Mucosa of descending colon (tissue), 3 donors: ENCODE measurements around the gene CELF2. TPM values are rescaled to one million over a fixed set of nuclear protein-coding genes. Genes with fewer than 3 reads are reported as not detected.

Experiments
- ATAC-seq: fragments of 200-7000 bp; cut with Tn5 transposase; one replicate; pipeline ENCODE4 v1.9.1; 2020; ENCODE audit warnings: mild to moderate bottlenecking, moderate library complexity
- DNase-seq, 3 donors: peaks; one replicate each; pipeline ENCODE4 v3.0.0-alpha.2; 2020
- H3K36me3 ChIP-seq: fragments of 200-600 bp; one replicate; pipeline ENCODE4 v1.8.0; 2021; ENCODE audit warnings: low read depth, mild to moderate bottlenecking
- H3K4me1 ChIP-seq: fragments of 200-600 bp; one replicate; pipeline ENCODE4 v1.8.0; 2021; ENCODE audit warnings: low read depth, mild to moderate bottlenecking
- H3K4me3 ChIP-seq: fragments of 200-600 bp; one replicate; pipeline ENCODE4 v1.8.0; 2021; ENCODE audit warnings: mild to moderate bottlenecking
- H3K9me3 ChIP-seq: fragments of 200-600 bp; one replicate; pipeline ENCODE4 v1.8.0; 2021; ENCODE audit warnings: mild to moderate bottlenecking
- CTCF ChIP-seq: fragments of 200-600 bp; IDR thresholded peaks from one replicate; pipeline ENCODE4 v1.8.0; 2022; ENCODE audit warnings: antibody characterized with exemption, mild to moderate bottlenecking
- intact Hi-C, 2 donors: fragments of 100-400 bp; cut with DNase I in 1 of 2; cut with micrococcal nuclease in 1 of 2; formaldehyde crosslinking; loops; one replicate each; pipeline versions ENCODE4 v1.11.0 to v1.11.1; 2022; cut with DNase I, micrococcal nuclease
- total RNA-seq, 3 donors: library from RNA; stranded (reverse); fragmentation: NEBNext Ultra II Directional in 2 of 3; extraction: Animal tissue kit (Norgen Biotek cat#: 25700) in 2 of 3; gene quantifications; one replicate each; pipeline versions ENCODE4 v1.2.1 to v1.2.4, GENCODE V29; 2021 to 2023
- donor health status: DM: no; HTN: no; CAD: no; lungs with moderate emphysema.
- donor health status: DM: no; HTN: no; CAD: no.
- donor health status: DM: no; HTN: yes; CAD: no.

Gene CELF2
- total RNA-seq, 3 donors from 2014 or later, result 31.4 to 56.5 (median 36.1) TPM

GRCh38 chr10:11214407-11214806, 196.7 kb downstream of the CELF2 start:
- no peaks in the 10 kb centered on the region for H3K36me3 ChIP-seq
- no peak for ATAC-seq
- H3K9me3 ChIP-seq, result no peaks in the 10 kb centered on the region
- no peak overlapping the region for H3K4me3 ChIP-seq
- no peak for DNase-seq
- intact Hi-C loops, result no loop called here
- no peak for TF ChIP-seq CTCF
- peaks cover 4% of the 10 kb centered on the region for H3K4me1 ChIP-seq

GRCh38 chr10:11215471-11215870, 197.8 kb downstream of the CELF2 start:
- H3K36me3 ChIP-seq, result no peaks in the 10 kb centered on the region
- no peaks in the 10 kb centered on the region for H3K4me1 ChIP-seq
- intact Hi-C loops, result no loop called here
- ATAC-seq (no peak), DNase-seq (no peak)
- no peak for TF ChIP-seq CTCF
- no peaks in the 10 kb centered on the region for H3K9me3 ChIP-seq
- H3K4me3 ChIP-seq, result no peak overlapping the region

- ATAC-seq (no peak), DNase-seq (no peak)
- TF ChIP-seq CTCF, result no peak
- Histone ChIP-seq H3K4me3 (no peak overlapping the region), H3K4me1 (no peaks in the 10 kb centered on the region), H3K36me3 (no peaks in the 10 kb centered on the region), H3K9me3 (no peaks in the 10 kb centered on the region)
- intact Hi-C loops, result no loop called here
These were observed 199.8 kb downstream of the CELF2 start for GRCh38 chr10:11217521-11217920.

- ATAC-seq, result no peak
- no peaks in the 10 kb centered on the region for H3K36me3 ChIP-seq
- H3K4me3 ChIP-seq, result no peak overlapping the region
- no peak for DNase-seq
- intact Hi-C loops, result no loop called here
- H3K9me3 ChIP-seq, result no peaks in the 10 kb centered on the region
- TF ChIP-seq CTCF, result no peak
- H3K4me1 ChIP-seq, result no peaks in the 10 kb centered on the region
These were observed 200.7 kb downstream of the CELF2 start for GRCh38 chr10:11218395-11218794.

- no peaks in the 10 kb centered on the region for H3K36me3 ChIP-seq
- no peak for TF ChIP-seq CTCF
- ATAC-seq (no peak), DNase-seq (no peak)
- H3K9me3 ChIP-seq, result no peaks in the 10 kb centered on the region
- no peak overlapping the region for H3K4me3 ChIP-seq
- intact Hi-C loops, result no loop called here
- H3K4me1 ChIP-seq, result no peaks in the 10 kb centered on the region
These were observed 201.8 kb downstream of the CELF2 start for GRCh38 chr10:11219431-11219830.

GRCh38 chr10:11223081-11223480, 205.4 kb downstream of the CELF2 start:
- Histone ChIP-seq H3K4me1 (peaks cover 5% of the 10 kb centered on the region), H3K4me3 (no peak overlapping the region), H3K36me3 (no peaks in the 10 kb centered on the region), H3K9me3 (no peaks in the 10 kb centered on the region)
- intact Hi-C loops, result no loop called here
- ATAC-seq, result no peak
- no peak for DNase-seq
- TF ChIP-seq CTCF, result no peak
